ENCODE measurements around the gene TBL2. TPM values are rescaled to one million over a fixed set of nuclear protein-coding genes. Genes with fewer than 3 reads are reported as not detected.
"Not testable (repeated sequence)": the region's sequence is repeated elsewhere in the genome, so short reads cannot be mapped to it uniquely, and the experiment has no call there.

Gene TBL2
- polyA plus RNA-seq, 3 donors = 10.0 to 35.3 (median 20.5) TPM

DNA sequence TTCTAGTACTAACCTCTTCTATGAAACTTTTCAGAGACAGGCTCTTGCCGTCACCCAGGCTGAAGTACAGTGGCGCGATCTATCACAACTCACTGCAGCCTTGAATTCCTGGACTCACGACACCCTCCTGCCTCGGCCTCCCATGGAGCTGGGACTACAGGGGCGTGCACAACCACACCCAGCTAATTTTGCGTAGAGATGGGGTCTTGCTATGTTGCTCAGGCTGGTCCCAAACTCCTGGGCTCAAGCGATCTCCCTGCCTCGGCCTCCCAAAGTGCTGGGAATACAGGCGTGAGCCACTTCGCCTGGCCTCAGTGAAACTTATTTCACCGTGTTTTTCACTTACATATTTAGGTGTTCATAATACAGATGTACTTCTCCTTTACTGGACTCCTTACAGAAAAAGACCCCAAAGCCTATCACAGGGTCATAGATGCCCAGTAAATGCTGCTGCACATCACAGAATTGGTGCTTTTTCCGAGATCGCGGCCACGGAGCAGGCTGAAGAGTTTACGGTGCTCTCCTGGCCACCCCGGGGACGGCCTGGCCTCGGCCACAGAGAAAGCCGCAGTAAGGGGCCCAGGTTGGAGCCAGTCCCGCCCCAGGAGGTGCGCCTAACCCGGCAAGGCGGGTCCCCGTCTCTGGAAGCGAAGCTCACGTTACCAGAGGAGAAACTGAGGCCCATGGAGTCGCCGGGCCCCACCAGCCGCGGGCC, 595 bp downstream of the TBL2 start:
- peak overlapping the region; percentile 64 for H3K27ac ChIP-seq (ENCODE audit: low read depth, low read length)
- 6 to 14% (median 13%) methylated on average over 32 of the region's 32 CpGs for WGBS, 3 donors

DNA sequence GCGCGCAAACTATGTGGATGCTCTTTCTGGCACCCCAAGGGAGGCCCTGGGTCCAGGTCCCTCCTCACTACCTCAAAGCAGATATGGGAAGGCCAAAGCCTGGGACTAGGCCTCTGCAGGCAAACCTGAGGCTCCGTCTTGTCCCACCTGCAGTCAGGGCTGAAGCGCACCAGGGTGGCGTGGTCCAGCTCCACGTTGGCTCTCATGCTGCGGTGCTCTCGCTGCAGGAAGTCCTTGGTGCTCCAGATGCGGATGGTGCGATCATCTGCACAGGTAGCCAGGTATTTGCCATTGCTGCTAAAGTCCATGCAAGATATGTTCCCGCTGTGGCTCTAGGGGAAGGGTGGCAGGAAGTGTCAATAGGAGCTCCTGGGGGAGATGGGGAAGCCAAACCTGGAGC, 4.6 kb downstream of the TBL2 start:
- WGBS, 3 donors = 96 to 98% (median 97%) methylated on average over 11 of the region's 11 CpGs
- no peak overlapping the region for H3K27ac ChIP-seq (ENCODE audit: low read depth, low read length)

GRCh38 chr7:73573276-73573675, 5.1 kb downstream of the TBL2 start:
- no peak overlapping the region for H3K27ac ChIP-seq (ENCODE audit: low read depth, low read length)
- WGBS, 3 donors = 93 to 95% (median 94%) methylated on average over 9 of the region's 9 CpGs

DNA sequence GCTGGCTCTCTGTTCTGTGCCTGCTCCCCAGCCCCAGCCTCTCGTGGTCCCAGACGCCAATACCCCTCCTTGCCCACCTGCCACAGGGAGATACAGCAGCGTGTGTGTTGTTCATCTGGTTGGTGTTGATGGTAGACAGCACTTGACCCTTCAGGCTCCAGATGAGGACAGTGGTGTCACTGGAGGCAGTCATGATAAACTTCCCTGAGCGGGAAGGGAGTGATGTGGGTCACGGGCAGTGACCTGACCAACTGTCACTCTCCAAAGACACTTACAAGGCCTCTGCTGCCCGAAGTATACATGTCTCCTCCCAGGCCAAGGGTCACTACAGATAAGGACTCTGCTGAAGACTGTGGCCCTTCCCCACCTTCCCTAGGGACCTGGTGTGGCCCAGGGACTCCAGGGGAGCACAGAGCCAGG, 5.6 kb downstream of the TBL2 start:
- no peak overlapping the region for H3K27ac ChIP-seq (ENCODE audit: low read depth, low read length)
- WGBS, 3 donors = 74 to 82% (median 79%) methylated on average over 6 of the region's 6 CpGs

GRCh38 chr7:73570977-73571376, 7.4 kb downstream of the TBL2 start:
- WGBS, 3 donors = 92 to 97% (median 95%) methylated on average over 10 of the region's 10 CpGs
- no peak overlapping the region for H3K27ac ChIP-seq (ENCODE audit: low read depth, low read length)

DNA sequence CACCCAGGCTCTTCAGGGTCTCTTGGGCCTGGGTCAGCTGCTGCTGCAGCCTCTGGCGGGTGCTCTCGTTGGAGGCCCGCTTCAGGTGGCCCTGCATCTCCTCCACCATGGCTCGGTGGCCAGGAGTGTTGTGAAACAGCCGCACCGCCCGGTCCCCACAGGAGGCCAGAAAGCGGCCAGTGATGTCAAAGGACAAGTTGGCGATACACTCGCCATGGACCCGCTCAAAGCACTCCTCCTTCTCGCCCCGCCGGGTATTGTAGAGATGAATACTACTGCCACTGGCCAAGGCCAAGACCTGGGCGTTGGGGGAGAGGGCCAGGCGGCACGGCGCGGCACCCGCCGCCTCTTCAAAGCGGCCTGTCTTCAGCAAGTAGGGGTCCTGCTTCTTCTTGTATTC, 7.9 kb downstream of the TBL2 start:
- 95 to 97% (median 96%) methylated on average over 17 to 22 of the region's 22 CpGs for WGBS, 3 donors
- no peak overlapping the region for H3K27ac ChIP-seq (ENCODE audit: low read depth, low read length)

GRCh38 chr7:73569042-73569608, 9.3 kb downstream of the TBL2 start:
- no peak overlapping the region for H3K27ac ChIP-seq (ENCODE audit: low read depth, low read length)
- WGBS, 3 donors = 73 to 80% (median 79%) methylated on average over 5 of the region's 5 CpGs

GRCh38 chr7:73567846-73568685, 10.3 kb downstream of the TBL2 start:
- no peak overlapping the region for H3K27ac ChIP-seq (ENCODE audit: low read depth, low read length)
- WGBS, 3 donors = 72 to 77% (median 74%) methylated on average over 11 to 12 of the region's 12 CpGs

DNA sequence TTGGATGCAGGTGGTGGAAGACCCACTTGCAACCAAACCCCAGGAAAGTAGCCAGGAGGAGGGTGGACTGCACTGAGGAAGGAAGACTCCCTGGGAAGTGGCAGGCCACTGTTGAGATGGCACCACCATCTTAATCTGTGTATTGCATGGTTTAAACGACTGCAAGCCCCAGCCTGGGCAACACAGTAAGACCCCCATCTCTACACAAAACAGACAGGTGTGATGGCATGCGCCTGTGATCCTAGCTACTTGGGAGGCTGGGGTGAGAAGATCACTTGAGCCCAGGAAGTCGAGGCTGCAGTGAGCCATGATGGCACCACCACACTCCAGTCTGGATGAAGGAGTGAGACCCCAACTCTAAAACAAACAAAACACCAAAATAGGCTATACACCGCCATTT, 11.2 kb downstream of the TBL2 start:
- 87 to 93% (median 91%) methylated on average over 4 of the region's 4 CpGs for WGBS, 3 donors
- H3K27ac ChIP-seq (ENCODE audit: low read depth, low read length) = no peak overlapping the region

DNA sequence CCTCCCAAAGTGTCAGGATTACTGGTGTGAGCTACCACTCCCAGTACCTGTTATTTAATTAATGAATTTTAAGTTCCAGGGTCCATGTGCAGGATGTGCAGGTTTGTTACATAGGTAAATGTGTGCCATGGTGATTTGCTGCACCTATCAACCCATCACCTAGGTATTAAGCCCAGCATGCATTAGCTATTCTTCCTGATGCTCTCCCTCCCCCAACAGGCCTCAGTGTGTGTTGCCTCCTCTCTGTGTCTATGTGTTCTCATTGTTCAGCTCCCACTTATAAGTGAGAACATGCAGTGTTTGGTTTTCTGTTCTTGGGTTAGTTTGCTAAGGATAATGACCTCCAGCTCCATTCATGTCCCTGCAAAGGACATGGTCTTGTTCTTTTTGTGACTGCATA, 11.9 kb downstream of the TBL2 start:
- H3K27ac ChIP-seq (ENCODE audit: low read depth, low read length) = not testable (repeated sequence)

GRCh38 chr7:73565675-73566340, 12.6 kb downstream of the TBL2 start:
- H3K27ac ChIP-seq (ENCODE audit: low read depth, low read length) = no peak overlapping the region
- 34 to 65% (median 37%) methylated on average over 7 of the region's 7 CpGs for WGBS, 3 donors

- 51 to 63% (median 56%) methylated on average over 11 of the region's 11 CpGs for WGBS, 3 donors
- no peak overlapping the region for H3K27ac ChIP-seq (ENCODE audit: low read depth, low read length)
Observed at GRCh38 chr7:73560109-73560835, 18.1 kb downstream of the TBL2 start.

DNA sequence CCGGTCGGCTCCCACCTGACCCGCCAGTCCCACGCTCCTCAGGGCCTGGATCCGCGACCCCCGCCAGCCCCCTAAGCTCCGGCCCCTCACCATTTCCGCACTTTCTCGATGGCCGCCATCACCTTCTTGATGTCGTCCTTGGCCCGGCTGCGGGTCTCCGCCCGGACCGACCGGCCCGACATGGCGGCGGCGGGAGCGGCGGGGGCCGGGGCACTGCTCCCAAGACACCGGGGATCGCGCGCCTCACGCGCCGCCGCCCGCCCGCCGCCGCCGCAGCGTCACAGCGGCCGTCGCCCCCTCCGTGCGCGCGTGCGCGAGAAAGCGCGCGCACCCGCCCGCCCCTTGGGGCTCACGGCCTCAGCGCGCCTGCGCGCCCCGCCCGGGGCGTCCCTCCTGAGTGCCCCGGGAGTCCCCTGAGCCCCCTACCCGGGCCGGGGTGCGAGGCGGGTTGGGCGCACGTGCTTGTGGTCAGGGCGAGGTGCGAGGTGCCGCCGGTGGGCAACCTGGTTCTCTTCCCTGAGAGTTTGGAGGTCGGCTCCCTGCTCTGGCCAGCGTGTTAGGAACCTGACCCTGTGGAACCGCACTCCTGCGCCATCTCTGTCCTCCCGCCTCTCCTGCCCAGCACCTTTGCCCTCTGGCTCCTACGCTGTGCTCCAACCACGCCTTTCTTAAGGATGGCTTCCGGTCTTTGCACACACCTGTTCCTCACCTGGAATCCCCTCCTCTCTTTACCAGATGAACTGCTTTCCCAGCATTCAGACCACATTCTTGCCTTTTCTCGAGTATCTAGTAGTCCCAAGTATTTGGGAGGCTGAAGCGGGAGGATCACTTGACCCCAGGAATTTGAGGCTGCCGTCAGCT, 20.8 kb downstream of the TBL2 start, which contains the start of gene BCL7B:
Gene BCL7B, minus strand, starts transcription at position 294 of the 861 bp plus-strand sequence. Its CDS starts 112 bp downstream, at position 182.
- 4 to 8% (median 6%) methylated on average over 59 to 82 of the region's 83 CpGs for WGBS, 3 donors
- H3K27ac ChIP-seq (ENCODE audit: low read depth, low read length) = peak within 1 kb of the TSS; percentile 98

DNA sequence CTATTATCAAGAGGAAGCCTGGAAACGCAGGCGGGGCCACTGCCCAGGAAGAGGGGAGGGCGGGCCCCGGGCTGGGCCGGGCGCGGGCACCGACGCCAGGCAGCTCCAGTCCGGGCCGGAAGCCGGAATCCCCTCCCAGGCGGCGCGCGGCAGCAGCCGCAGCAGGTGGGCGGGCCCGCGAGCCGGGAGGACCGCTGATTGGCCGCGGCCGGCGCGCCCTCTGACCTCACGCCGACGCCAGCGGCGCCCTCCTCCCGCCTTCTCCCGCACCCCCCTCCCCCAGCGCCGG, 21.3 kb downstream of the TBL2 start:
- H3K27ac ChIP-seq (ENCODE audit: low read depth, low read length) = peak overlapping the region; percentile 98
- WGBS, 3 donors = 0 to 1% (median 0%) methylated on average over 7 to 36 of the region's 36 CpGs

DNA sequence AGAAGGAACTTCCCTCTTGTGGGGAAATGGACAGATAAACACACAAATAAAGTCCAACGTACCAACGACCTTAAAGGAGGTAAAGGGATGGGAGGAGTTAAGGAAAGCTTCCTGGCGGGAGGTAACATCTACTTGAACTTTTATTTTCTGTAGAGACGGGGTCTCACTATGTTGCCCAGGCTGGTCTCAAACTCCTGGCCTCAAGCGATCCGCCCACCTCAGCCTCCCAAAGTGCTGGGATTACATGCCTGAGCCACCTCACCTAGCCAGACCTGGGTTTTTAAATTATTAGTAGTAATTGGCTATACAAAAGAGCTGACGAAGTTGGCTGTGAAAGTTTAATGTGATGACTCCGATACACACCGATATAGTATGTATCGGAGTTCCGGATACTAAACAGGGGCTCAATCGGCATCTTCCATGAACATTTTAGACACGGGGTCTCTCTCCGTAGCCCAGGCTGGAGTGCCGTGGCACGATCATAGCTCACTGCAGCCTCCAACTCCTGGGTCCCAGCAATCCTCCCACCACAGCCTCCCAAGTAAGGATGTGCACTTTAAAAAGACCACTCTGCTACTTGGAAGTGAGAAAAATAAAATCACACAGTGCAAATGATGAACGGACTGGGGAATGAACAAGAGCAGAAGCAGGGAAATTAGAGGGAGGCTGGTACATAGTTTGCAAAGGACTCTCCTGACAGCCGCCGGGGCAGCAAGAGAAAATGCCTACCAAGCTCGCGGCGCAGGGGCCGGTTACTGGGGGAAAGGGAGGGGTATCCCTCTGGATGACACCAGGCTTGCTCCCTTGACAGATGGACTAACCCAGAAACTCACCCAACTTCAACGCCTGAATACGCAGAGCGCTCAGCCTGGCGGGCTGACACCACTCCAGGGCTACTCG, 21.9 kb downstream of the TBL2 start:
- H3K27ac ChIP-seq (ENCODE audit: low read depth, low read length) = no peak overlapping the region
- WGBS, 3 donors = 14 to 20% (median 15%) methylated on average over 28 of the region's 28 CpGs

- no peak overlapping the region for H3K27ac ChIP-seq (ENCODE audit: low read depth, low read length)
- WGBS, 3 donors = 50 to 66% (median 65%) methylated on average over 6 of the region's 6 CpGs
Observed at GRCh38 chr7:73555411-73555982, 22.9 kb downstream of the TBL2 start.
